NCI-H510A (cell line): ENCODE data around the gene BAHCC1.
A peak's percentile ranks its signal among the peaks of the same experiment; 100 is the strongest.

Source experiments
- DNase-seq: peaks from one replicate; lab custom pipeline; 2025; lab: John Stamatoyannopoulos, UW

Gene BAHCC1

GRCh38 chr17:81386646-81387099 is 8.6 kb upstream of the BAHCC1 start:
- DNase-seq = no peak

- no peak for DNase-seq
Observed at GRCh38 chr17:81387100-81388090, 7.9 kb upstream of the BAHCC1 start.

- no peak for DNase-seq
Observed at GRCh38 chr17:81388091-81388611, 7.1 kb upstream of the BAHCC1 start.

GRCh38 chr17:81388612-81389367 is 6.5 kb upstream of the BAHCC1 start:
- no peak for DNase-seq

GRCh38 chr17:81389585-81389984 is 5.7 kb upstream of the BAHCC1 start:
- DNase-seq = no peak

- no peak for DNase-seq
Observed at GRCh38 chr17:81390029-81390872, 5.0 kb upstream of the BAHCC1 start.

GRCh38 chr17:81390873-81391255 is 4.4 kb upstream of the BAHCC1 start:
- DNase-seq = no peak

GRCh38 chr17:81391293-81391935 is 3.8 kb upstream of the BAHCC1 start:
- DNase-seq = no peak

- DNase-seq = no peak
Observed at GRCh38 chr17:81391936-81392908, 3.0 kb upstream of the BAHCC1 start.

- no peak for DNase-seq
Observed at GRCh38 chr17:81392909-81393654, 2.2 kb upstream of the BAHCC1 start.

- DNase-seq = peak; percentile 99
Observed at GRCh38 chr17:81393684-81394376, 1.4 kb upstream of the BAHCC1 start.

- no peak for DNase-seq
Observed at GRCh38 chr17:81394377-81394920, 808 bp upstream of the BAHCC1 start.

- no peak for DNase-seq
Observed at GRCh38 chr17:81395600-81396277, 482 bp downstream of the BAHCC1 start.

- DNase-seq = no peak
Observed at GRCh38 chr17:81396278-81396721, 1.0 kb downstream of the BAHCC1 start.

GRCh38 chr17:81396722-81397313 is 1.6 kb downstream of the BAHCC1 start:
- DNase-seq = no peak

GRCh38 chr17:81397314-81398175 is 2.3 kb downstream of the BAHCC1 start:
- peak; percentile 56 for DNase-seq
